Measurements from ENCODE around the gene MTPN.
A peak's percentile ranks its signal among the peaks of the same experiment; 100 is the strongest.

The MTPN gene

DNA sequence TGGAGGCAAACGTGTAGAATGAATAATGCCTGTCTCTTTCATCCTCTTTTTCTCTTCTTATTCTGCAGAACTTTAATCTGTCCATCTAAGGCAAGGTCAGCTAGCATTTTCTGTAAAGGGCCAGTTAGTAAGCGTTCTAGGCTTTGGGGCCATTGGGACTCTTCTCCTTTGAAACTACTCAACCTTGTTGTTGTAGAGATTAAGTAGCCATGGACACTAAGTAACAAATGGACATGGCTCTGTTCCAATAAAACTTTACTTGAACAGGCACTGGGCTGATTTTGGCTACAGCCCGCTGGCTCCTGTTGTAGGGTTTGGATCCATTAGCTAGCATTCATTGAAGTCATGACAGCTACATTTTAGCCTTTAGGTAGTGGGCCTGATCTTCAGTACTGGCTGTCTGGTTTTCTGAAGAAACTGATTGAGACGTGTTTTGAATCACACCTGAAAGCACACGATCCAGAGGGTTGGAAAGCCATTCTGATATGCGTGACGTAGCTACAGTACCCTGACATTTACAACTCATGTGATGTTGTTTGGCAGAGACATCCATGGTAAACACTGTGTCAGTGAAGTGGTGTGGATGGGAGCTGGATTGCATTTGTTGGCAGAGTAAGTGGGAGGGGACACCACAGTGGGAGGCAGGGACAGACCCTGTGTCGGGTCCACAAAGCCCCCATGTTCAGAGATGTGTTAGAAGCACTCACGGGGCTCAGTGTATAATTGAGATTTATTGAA, 92.5 kb downstream of the MTPN start:
- DNase-seq = no peak

DNA sequence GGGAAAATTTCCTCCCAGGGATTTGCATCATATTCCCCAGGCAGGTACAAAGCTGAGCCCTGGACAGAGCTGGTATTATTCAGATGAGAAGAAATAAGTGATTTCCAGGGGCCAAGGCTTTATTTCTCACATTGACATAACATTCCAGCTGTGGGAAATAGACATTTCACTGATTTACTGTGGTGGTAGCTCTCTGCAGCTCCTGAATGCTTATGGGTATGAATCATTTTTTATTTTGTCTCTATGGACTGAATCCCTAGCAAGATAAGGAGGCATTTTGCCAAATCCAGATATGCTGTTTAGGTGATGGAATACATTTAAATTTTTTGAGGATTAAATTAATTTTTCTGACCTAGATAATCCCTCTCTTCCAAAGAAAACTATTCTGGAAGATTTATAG, 97.9 kb downstream of the MTPN start:
- DNase-seq = peak; percentile 69

DNA sequence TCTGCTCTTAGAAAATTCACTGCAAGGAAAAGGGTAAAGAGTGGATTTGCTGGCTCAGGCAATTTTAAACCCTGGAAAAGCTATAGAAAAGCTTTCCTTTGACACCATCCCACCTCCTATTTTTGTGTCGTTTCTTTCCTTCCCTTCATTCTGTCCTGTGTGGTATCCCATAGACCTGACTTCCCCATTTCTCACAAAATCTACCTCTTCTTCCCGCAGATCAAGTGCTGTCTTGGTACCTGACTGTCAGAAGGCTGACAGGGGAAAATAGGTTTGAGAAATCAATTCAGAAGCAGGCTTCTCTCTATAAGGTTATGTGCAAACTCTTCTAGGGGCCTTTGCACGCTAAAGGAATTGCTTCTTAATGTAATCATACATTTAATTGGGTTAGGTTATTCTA, 98.9 kb downstream of the MTPN start:
- no peak for DNase-seq

DNA sequence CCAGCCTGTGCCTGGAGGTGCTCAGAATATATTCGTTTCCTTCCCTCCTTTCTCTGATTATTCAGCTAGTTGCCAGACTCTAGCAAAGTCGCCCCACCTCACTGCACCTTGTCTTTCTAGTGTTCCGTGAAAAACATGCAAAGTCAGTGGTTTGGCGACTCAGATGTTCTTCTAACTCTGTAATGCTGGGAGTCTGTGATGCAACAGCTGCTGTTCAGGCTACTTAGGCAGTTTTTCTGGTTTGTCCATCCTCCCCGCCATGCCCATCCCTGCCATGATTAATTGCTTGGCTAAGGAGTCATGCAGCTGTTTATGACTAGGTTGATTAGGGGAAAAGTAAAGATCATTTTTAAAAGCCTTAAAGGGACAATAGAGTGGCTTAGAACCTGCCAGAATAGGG, 99.4 kb downstream of the MTPN start:
- DNase-seq = peak; percentile 32

Measured in fibroblast of skin of scalp (primary cell).